Measurements from ENCODE around the gene VRK1.

Gene VRK1

GRCh38 chr14:96823652-96824051 is 26.5 kb downstream of the VRK1 start:
- FAIRE-seq (no peak), DNase-seq (ENCODE audit: insufficient read length, low spot score) (no peak)

DNA sequence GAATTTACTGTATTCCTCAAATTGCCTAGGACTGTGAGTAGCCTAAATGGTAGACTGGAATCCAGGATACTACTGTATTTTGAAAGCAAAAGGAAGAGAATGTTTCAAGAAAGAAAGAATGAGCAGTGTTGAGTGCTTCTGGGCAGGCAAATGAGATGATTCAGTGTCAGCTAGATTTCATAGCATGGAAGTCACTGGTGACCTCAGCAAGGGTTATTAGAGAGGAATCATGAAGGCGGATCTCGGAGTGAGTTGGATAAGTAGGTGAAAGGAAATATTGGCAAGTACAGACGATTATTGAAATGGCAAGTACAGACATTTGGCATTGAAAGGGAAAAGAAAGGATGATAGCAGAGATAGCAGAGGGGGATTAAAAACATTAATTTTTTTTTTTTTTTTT is 27.1 kb downstream of the VRK1 start:
- FAIRE-seq, result no peak
- peak; percentile 12 for DNase-seq (ENCODE audit: insufficient read length, low spot score)

DNA sequence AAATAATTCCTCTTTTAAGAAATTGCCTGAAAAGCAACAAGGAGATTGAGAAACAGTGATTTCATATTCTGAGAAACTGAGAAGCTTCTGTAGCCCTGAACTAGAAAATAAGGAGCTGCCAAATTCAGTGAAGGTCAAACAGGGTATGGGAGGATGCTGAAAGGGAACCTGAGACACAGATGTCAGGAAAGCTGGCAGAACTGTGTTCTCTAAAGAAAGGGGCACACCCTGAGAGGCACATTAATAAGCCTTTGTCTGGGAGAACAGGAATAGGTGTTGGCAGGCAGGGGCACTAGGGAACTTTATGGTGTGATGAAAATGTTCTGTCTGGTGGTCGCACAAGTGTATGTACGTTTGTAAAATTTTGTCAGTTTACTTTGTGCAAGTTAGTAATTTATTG is 29.6 kb downstream of the VRK1 start:
- FAIRE-seq, result no peak

GRCh38 chr14:96827290-96827689 is 30.1 kb downstream of the VRK1 start:
- no peak for FAIRE-seq
- no peak for DNase-seq (ENCODE audit: insufficient read length, low spot score)

More for the DNA sequence above, 29.6 kb downstream of the VRK1 start:
- DNase-seq (ENCODE audit: insufficient read length, low spot score), result no peak

DNA sequence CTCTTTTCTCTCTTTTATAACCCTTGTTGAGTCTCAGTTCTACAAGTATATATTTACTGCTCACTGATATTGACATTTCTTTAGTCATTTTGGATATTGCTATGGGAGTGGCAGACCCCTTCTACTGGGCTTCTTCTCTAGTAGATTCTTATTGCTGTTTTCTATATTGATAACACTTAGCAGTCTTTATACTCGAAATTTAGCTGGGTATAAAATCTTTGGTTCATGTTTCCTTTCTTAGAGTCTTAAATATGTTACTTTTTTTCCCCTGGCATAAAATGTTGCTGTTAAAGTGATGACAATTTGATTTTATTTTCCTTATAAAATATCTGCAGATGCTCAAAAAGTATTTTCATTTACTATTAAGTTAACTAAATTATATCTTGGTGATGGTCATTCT is 32.6 kb downstream of the VRK1 start:
- DNase-seq (ENCODE audit: insufficient read length, low spot score) (no peak), FAIRE-seq (no peak)

DNA sequence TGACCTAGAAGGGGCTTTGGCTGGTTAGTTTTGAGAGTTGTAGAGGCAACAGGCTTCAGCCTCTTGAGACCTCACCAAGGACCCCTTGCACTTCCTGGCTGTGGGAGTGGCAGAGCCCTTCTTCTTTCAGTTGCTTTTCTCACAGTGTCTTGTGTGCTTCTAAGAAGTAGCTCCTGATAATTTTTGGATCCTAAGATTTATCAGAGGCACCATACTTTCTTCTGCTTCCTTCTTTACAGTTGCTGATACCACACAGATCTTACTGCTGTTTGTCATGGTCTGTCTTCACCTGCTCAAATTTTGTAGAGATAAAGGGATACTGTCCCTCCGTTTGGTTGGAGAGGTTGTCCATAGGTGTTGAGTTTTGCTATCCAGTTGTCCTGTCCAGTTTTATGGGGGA is 33.8 kb downstream of the VRK1 start:
- FAIRE-seq (no peak), DNase-seq (ENCODE audit: insufficient read length, low spot score) (no peak)

DNA sequence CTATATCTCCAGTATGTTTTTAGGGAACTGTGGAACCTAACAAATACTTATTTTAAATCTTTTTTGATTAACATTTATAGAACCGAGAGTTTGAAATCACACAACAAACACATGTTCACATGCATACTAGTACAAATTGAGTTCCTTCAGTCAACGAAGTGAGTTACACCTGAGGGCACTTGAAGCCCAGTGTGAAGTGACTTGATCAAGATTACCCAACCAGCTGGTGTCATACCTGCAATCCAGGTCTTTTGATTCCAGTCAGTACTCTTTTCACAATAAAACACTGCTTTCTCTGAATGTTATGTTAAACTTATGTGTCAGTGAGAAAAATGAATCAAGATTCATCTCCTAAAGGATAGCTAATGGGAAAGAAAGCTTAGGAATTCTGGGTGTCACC is 35.2 kb downstream of the VRK1 start:
- DNase-seq (ENCODE audit: insufficient read length, low spot score), result no peak
- FAIRE-seq, result no peak

DNA sequence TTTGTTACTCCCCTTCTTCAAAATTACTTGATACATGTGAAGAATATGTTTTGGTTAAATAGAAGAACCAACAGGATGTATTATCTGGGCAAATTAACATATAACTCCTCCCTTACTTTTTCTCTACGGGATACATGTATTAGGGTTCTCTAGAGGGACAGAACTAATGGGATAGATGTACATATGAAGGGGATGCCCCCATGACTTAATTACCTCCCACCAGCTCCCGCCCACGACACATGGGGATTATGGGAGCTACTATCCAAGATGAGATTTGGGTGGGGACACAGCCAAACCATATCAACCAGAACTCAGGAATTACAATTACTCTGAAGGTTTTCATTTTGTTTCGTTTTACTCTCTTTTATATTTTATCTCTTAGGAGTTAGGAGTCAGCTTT is 41.3 kb downstream of the VRK1 start:
- no peak for DNase-seq (ENCODE audit: insufficient read length, low spot score)
- no peak for FAIRE-seq

DNA sequence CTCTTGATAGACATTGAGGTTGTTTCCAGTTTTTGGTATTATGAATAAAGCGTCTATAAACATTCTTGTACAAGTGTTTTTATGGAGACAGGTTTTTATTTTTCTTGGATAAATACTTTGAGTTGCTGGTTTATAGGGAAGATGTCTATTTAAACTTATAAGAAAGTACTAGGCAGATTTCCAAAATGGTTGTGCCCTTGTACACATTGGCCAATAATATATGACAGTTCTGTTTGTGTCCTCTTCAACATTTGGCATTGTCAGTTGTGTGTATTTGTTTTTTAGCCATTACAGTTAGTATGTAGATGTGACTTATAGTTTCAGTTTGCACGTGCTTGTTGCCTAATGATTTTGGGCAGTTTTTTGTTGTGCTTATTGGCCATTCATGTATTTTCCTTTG is 42.1 kb downstream of the VRK1 start:
- FAIRE-seq (no peak), DNase-seq (ENCODE audit: insufficient read length, low spot score) (no peak)

GRCh38 chr14:96843137-96843536 is 46.0 kb downstream of the VRK1 start:
- no peak for DNase-seq (ENCODE audit: insufficient read length, low spot score)
- no peak for FAIRE-seq

- DNase-seq (ENCODE audit: insufficient read length, low spot score) (no peak), FAIRE-seq (no peak)
Measured at GRCh38 chr14:96844857-96845570, 47.8 kb downstream of the VRK1 start.

DNA sequence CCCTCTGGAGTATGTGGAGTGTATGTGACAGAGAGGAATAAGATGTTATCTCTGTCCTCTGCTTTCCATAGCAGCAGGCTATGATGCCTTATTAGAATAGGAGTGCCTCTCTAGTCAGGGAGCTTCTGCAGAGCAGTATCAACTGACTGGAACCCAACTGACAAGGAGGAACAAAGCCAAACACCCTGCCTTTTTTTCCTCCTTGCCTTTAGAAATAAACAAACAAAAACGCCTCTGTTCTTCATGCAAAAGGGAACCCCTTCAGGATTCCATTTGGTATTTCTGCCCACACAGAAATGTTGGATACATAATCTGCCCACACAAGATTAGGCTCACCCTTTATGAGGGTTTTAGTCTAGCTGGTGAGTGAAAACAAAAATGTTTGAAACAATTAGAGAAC is 50.3 kb downstream of the VRK1 start:
- DNase-seq (ENCODE audit: insufficient read length, low spot score), result no peak

GRCh38 chr14:96848011-96848410 is 50.8 kb downstream of the VRK1 start:
- DNase-seq (ENCODE audit: insufficient read length, low spot score), result no peak

More for the DNA sequence above, 50.3 kb downstream of the VRK1 start:
- no peak for FAIRE-seq

DNA sequence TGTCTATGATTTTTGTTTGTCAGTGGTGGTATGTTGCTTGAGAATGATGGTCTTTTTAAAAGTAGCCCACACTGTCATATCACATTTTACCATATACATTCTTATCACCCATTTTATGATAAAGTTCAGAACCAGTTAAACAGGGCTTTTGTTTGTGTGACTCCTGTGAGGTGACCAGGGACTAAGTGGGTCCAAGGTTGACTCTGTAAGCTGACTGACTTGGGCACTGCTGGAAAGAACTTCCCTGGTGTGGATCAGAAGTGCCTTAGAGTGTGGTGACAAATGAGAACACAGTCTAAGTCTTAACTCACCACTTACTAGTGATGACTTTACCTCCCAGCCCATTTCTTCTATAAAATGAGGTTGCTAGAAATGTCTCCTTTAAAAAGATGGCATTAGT is 52.6 kb downstream of the VRK1 start:
- no peak for DNase-seq (ENCODE audit: insufficient read length, low spot score)
- no peak for FAIRE-seq

More at GRCh38 chr14:96848011-96848410, 50.8 kb downstream of the VRK1 start:
- FAIRE-seq, result no peak

DNA sequence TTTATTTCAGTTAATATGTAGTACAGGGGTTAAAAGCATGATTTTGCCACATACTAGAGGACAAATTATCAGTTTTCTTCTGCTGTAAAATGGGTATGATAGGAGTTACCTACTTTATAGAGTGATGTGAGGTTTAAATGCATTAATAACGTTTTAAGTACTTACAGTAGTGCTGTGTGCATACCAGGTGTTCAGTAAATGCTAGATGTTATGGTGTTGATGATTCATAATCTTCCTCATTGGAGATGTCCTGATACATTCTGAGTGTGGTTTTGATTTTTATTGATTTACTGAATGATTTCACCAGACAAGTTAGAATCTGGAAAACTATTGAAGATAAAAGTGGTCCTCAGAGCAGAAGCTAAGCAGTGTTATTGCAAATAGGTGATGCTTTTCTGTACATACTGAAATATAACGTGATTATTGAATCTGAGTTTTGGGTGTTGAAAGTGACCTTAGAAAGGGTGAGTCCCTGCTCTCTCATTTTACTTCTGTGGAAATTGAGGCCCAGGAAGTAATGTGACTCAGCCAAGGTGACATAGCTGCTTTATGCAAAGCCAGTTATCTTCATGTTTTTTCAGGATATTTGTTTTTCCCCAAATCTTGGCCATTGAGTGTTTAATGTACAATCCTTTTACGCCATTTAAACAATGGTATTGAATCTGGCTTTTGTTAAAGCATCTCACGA is 54.7 kb downstream of the VRK1 start:
- no peak for FAIRE-seq
- DNase-seq (ENCODE audit: insufficient read length, low spot score), result no peak

DNA sequence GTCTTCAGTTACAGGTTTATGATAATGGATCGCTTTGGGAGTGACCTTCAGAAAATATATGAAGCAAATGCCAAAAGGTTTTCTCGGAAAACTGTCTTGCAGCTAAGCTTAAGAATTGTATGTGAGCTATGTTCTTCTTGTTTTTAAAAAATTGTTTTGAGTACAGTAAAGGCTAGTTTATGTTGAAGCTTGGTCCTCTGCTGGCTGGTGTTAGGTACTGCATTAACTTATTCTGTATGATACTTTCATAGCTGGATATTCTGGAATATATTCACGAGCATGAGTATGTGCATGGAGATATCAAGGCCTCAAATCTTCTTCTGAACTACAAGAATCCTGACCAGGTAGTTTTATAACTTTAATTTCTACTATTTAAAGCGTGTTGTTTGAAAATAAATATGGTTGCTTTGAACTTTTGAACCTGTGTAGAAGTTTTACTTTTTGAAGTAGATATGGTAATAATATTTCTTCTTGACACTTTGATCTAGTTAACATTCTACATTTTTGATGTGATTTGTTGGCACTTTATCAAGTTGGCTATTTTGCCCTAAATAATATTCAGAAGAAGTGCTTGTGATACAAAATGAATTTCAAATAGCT is 55.7 kb downstream of the VRK1 start:
- DNase-seq (ENCODE audit: insufficient read length, low spot score) (peak; percentile 10), FAIRE-seq (no peak)

DNA sequence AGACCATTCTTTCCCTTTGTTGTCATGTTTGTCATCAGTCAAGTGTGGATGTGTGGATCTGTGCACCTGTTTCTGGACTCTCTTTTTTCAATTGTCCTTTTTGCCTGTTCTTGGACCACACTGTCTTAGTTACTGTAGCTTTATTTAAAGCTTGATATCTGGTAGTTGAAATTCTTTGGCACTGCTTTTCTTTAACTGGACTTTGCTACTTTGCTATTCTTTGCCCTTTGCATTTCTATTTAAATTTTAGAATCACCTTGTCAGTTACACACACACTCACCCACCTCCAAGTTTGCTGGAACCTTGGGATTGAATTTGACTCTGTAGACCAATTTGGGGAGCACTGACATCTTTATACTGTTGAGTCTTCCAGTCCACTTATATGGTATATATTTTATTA is 61.5 kb downstream of the VRK1 start:
- FAIRE-seq (no peak), DNase-seq (ENCODE audit: insufficient read length, low spot score) (no peak)

DNA sequence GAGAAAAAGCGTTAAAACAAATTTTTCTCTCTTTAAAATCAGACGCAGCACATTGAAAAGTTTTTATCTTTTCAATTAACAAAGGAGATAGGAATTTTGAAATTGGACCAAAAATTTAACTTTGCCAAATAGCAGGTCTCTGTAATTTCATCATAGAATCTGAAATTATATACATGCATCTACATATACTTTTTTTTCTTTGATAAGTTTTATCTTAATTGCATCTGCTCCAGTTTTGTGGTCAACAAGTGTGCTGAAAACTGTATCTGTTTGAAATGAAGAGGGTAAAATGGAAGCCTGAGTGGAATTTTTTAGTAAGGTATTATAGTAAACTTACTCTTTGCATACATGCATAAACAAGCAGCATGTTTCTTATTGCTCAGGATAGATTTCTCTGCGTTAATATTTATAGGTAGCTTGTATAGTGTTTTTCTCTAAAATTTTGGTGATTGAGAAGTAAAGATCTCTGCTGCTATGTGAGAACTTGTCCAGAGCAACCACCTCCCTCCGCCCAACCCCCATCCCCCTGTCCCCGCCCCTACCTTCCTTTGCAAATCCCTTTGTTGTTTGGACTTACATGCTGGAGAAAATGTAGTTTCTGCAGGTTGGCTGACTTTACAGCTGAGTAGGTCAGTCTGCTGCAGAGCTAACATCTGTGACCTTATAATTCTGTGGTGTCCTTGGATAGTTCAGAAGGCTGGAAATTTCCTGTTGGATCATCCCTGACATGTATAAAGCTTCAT is 64.6 kb downstream of the VRK1 start:
- FAIRE-seq (no peak), DNase-seq (ENCODE audit: insufficient read length, low spot score) (no peak)

DNA sequence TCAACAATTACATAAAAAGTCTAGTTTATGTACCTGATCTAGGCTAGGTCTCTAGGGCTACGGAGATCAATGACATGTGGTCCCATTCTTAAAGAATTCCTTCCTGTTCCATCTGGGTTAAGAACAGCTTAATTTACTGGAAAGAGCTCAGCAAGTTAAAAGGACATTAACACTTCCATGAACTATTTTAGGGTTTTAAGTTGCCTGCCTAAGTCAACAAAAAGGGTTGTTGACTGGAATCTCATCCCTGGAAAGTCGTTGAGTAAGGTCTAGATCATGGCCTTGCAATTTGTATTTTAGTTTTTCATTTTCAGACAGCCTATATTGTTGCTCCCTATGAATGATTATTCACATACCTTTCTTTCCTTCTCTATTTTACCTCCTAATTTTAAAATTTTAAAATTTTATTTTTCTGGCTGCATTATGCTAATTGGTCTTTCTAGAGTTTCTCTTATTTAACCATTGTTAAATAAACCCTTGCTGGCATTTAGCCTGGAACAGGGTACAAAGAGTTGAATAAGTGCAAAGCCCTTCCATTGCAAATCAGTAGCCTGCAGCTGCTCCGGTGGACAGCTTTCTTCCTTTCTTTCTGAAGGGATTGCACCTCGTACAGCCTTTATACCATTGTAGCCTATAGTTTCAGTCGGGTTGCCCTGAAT is 66.3 kb downstream of the VRK1 start:
- DNase-seq (ENCODE audit: insufficient read length, low spot score) (no peak), FAIRE-seq (no peak)

DNA sequence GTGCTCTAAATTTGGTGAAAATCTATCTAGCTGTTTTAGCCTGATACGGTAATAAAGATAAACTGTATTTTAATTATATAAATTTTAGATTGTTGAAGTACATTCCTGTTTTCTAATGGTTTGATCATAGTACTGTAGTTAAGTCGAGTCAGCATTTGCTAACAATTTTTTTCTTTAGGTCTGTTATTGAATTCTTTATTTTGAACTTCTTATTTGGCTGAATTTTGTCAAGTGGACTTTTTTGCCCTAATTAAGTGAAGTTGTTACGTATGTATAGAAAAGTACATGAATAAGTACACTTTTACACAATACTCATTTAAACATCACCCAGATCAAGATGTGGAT is 66.8 kb downstream of the VRK1 start:
- DNase-seq (ENCODE audit: insufficient read length, low spot score), result no peak
- FAIRE-seq, result no peak

GRCh38 chr14:96867634-96868033 is 70.5 kb downstream of the VRK1 start:
- no peak for FAIRE-seq
- DNase-seq (ENCODE audit: insufficient read length, low spot score), result no peak

All from HTR-8/SVneo (cell line).